MCF 10A (cell line): ENCODE data around the gene ADAMTS10. TPM values are rescaled to one million over a fixed set of nuclear protein-coding genes. Genes with fewer than 3 reads are reported as not detected.
A peak's percentile ranks its signal among the peaks of the same experiment; 100 is the strongest.

Experiments
- BruUV-seq: library from RNA; stranded (reverse); fragments of 400-500 nt; replicated peaks from 2 replicates; lab custom pipeline; 2021; lab: Mats Ljungman, UMichigan
- CTCF ChIA-PET: fragments of 300-600 bp; sonication (Branson Sonifier 250); formaldehyde crosslinking; extraction: SDS; loops from one replicate; lab custom pipeline; 2021; ENCODE audit warnings: antibody characterized with exemption, inconsistent platforms; lab: Yijun Ruan, JAX
- POLR2A ChIA-PET: fragments of 300-600, 350-650 bp; sonication (Branson Sonifier 250); formaldehyde crosslinking; extraction: SDS; loops from one replicate; lab custom pipeline; 2020; ENCODE audit warnings: antibody characterized with exemption, inconsistent platforms; lab: Yijun Ruan, JAX
- DNase-seq: peaks from one replicate; pipeline ENCODE4 v3.0.0-alpha.2; 2018; ENCODE audit not compliant: unreplicated experiment
- H3K27ac Mint-ChIP-seq: one replicate; pipeline ENCODE4 v1.8.0; 2022; ENCODE audit warnings: mild to moderate bottlenecking, low read depth, mixed read lengths; ENCODE audit not compliant: unreplicated experiment
- H3K27me3 Mint-ChIP-seq: one replicate; pipeline ENCODE4 v1.8.0; 2022; ENCODE audit warnings: mixed read lengths; ENCODE audit not compliant: insufficient read depth, unreplicated experiment
- H3K36me3 Mint-ChIP-seq: one replicate; pipeline ENCODE4 v1.8.0; 2022; ENCODE audit warnings: mild to moderate bottlenecking, moderate library complexity, mixed read lengths; ENCODE audit not compliant: insufficient read depth, unreplicated experiment
- H3K4me1 Mint-ChIP-seq: one replicate; pipeline ENCODE4 v1.8.0; 2022; ENCODE audit warnings: mixed read lengths; ENCODE audit not compliant: insufficient read depth, unreplicated experiment
- H3K4me3 Mint-ChIP-seq: one replicate; pipeline ENCODE4 v1.8.0; 2022; ENCODE audit warnings: mild to moderate bottlenecking, moderate library complexity, mixed read lengths; ENCODE audit not compliant: unreplicated experiment
- H3K9me3 Mint-ChIP-seq: one replicate; pipeline ENCODE4 v1.8.0; 2022; ENCODE audit warnings: mixed read lengths; ENCODE audit not compliant: unreplicated experiment
- CTCF ChIP-seq: fragments of 200-600 bp; IDR thresholded peaks from one replicate; pipeline ENCODE4 v1.8.0; 2022; ENCODE audit warnings: antibody characterized with exemption, mild to moderate bottlenecking; ENCODE audit not compliant: unreplicated experiment
- intact Hi-C: fragments of 100-400 bp; cut with micrococcal nuclease; formaldehyde crosslinking; loops from 2 replicates; pipeline ENCODE4 v1.14.1; 2022
- total RNA-seq: library from RNA; stranded (reverse); gene quantifications from 2 replicates; pipeline ENCODE4 v1.2.3, GENCODE V29; 2022

ADAMTS10 gene
- total RNA-seq, 1 experiment from 2014 or later = not detected

- Mint-ChIP-seq H3K27me3 (peaks cover 29% of the 10 kb centered on the region), H3K27ac (no peak overlapping the region), H3K4me3 (no peak overlapping the region), H3K4me1 (no peaks in the 10 kb centered on the region), H3K36me3 (no peaks in the 10 kb centered on the region), H3K9me3 (no peaks in the 10 kb centered on the region)
- peak; percentile 87 for TF ChIP-seq CTCF
- POLR2A ChIA-PET = no interaction called here
- DNase-seq = peak; percentile 60
- BruUV-seq = no TSS peak
- CTCF ChIA-PET = interaction anchor here (0.6 to 1.9 kb wide), 7 partner anchors 11 to 239 kb away, joined by 3 to 6 read pairs (median 3); no protein-coding TSS in a partner anchor
- intact Hi-C loops = loop anchor here (1.0 kb wide), 1 partner anchor 463 kb away; no protein-coding TSS in a partner anchor
These were observed 5.5 kb upstream of the ADAMTS10 start for GRCh38 chr19:8615813-8616596.

- H3K27me3 Mint-ChIP-seq = peaks cover 19% of the 10 kb centered on the region
- intact Hi-C loops = loop anchor here (1.0 kb wide), 1 partner anchor 464 kb away; no protein-coding TSS in a partner anchor
- no peak overlapping the region for H3K4me3 Mint-ChIP-seq
- DNase-seq = no peak
- peaks cover 4% of the 10 kb centered on the region for H3K4me1 Mint-ChIP-seq
- no peaks in the 10 kb centered on the region for H3K9me3 Mint-ChIP-seq
- no TSS peak for BruUV-seq
- ChIA-PET CTCF (interaction anchor here (0.6 to 1.4 kb wide), 5 partner anchors 10 to 159 kb away, joined by 3 to 4 read pairs (median 3); no protein-coding TSS in a partner anchor), POLR2A (no interaction called here)
- TF ChIP-seq CTCF = no peak
- no peak overlapping the region for H3K27ac Mint-ChIP-seq
- H3K36me3 Mint-ChIP-seq = peaks cover 4% of the 10 kb centered on the region
These were observed 4.5 kb upstream of the ADAMTS10 start for GRCh38 chr19:8615024-8615423.

GRCh38 chr19:8614455-8614854 is 3.9 kb upstream of the ADAMTS10 start:
- Mint-ChIP-seq H3K36me3 (peaks cover 7% of the 10 kb centered on the region), H3K4me1 (peaks cover 8% of the 10 kb centered on the region), H3K27me3 (peaks cover 15% of the 10 kb centered on the region), H3K27ac (no peak overlapping the region), H3K4me3 (no peak overlapping the region), H3K9me3 (no peaks in the 10 kb centered on the region)
- ChIA-PET CTCF (interaction anchor here (0.6 to 1.4 kb wide), 7 partner anchors 17 to 41 kb away, joined by 3 to 6 read pairs (median 3); no protein-coding TSS in a partner anchor), POLR2A (no interaction called here)
- no peak for TF ChIP-seq CTCF
- no TSS peak for BruUV-seq
- intact Hi-C loops = no loop called here
- DNase-seq = no peak

- no peak for DNase-seq
- Mint-ChIP-seq H3K9me3 (no peaks in the 10 kb centered on the region), H3K4me3 (no peak overlapping the region), H3K27ac (no peak overlapping the region), H3K4me1 (peaks cover 20% of the 10 kb centered on the region), H3K36me3 (peaks cover 7% of the 10 kb centered on the region), H3K27me3 (peaks cover 15% of the 10 kb centered on the region)
- ChIA-PET POLR2A (no interaction called here), CTCF (interaction anchor here (0.7 kb wide), 1 partner anchor 26 kb away, joined by 3 read pairs; no protein-coding TSS in a partner anchor)
- intact Hi-C loops = no loop called here
- no peak for TF ChIP-seq CTCF
- BruUV-seq = no TSS peak
These were observed 2.3 kb upstream of the ADAMTS10 start for GRCh38 chr19:8612807-8613171.
